SW480 (cell line): ENCODE measurements around the gene DPM2.

ENCODE experiments used
- DNase-seq: peaks from one replicate; pipeline ENCODE4 v3.0.0-alpha.2; 2016; ENCODE audit warnings: low spot score

Gene DPM2

DNA sequence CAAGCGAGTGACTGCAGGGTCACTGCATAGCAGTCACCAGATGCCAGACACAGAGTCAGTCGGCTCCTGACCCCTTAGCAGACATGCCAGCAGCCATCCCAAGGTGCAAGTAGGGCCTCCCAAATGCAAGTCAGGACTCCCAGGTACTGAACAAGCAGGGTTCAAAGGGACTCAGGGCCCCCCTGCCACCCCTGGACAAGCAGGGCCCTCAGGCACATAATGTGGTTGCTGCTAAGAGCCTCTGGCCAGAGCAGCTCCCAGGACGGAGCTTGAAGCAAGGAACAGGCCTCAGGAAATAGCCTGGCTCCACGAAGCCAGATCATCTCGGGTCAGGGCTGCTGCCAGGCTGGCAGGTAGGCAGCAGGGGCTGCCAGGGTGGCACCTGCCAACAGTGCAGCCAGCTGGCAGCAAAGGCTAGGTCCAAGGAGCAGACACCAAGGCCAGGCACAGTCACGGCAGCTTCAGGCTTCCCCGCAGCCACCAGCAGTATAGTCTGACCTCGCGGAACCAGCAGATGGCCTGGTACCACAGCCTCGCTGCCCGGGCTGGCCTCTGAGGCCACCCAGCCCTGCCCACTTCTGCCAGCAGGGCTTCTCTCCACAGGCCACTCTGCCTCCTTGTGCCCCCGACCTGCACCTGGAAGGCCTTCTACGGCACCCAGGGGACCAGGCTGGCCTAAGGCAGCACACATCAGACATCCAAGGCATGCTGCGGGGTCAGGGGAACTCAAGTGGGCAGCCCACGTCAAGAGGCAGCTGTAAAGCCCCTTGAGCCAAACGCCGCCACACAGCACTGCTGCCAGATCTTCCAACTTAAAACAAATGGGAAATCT is 35.7 kb upstream of the DPM2 start:
- DNase-seq: no peak

- no peak for DNase-seq
Measured at GRCh38 chr9:127972236-127972871, 34.7 kb upstream of the DPM2 start.

DNA sequence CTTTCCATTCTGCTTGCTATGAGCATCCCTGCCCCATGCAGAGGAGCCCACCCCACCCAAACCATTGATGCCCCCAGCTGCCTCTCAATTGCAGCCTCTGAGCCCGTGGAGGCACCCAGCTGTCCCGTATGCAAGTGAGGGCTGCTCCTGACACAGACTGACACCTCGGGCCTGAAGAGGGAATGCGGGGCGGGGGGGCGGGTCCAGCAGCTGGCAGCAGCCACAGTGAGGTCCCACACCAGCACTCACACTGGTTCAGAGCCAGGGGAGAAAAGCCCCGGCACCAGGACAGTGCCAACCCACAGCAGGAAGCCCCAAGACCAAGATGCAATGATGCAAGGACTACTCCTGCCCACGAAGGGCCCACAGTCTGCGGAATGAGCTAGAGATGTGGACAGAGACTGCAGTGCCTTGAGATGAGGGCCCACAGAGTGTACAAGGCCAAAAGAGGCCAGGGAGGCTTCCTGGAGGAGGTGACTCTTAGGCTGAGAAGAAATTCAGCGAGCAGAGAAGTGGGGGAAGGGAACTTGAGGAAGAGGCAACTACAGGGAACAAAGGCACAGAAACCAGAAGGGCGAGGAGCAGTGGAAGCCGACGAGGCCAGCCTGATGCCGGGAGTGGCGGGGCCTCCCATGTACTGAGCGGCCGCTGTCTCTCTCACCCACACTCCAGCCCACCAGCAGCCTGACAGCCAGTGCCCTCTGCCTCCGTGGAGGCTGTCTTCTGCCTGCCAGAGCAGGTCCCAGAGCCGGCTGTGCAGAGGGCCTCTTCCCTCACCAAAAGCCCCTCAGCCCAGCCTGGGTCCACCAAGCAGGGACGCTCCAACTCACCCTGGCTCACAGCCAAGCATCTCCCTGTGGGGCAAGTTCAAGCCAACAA is 33.9 kb upstream of the DPM2 start:
- no peak for DNase-seq

DNA sequence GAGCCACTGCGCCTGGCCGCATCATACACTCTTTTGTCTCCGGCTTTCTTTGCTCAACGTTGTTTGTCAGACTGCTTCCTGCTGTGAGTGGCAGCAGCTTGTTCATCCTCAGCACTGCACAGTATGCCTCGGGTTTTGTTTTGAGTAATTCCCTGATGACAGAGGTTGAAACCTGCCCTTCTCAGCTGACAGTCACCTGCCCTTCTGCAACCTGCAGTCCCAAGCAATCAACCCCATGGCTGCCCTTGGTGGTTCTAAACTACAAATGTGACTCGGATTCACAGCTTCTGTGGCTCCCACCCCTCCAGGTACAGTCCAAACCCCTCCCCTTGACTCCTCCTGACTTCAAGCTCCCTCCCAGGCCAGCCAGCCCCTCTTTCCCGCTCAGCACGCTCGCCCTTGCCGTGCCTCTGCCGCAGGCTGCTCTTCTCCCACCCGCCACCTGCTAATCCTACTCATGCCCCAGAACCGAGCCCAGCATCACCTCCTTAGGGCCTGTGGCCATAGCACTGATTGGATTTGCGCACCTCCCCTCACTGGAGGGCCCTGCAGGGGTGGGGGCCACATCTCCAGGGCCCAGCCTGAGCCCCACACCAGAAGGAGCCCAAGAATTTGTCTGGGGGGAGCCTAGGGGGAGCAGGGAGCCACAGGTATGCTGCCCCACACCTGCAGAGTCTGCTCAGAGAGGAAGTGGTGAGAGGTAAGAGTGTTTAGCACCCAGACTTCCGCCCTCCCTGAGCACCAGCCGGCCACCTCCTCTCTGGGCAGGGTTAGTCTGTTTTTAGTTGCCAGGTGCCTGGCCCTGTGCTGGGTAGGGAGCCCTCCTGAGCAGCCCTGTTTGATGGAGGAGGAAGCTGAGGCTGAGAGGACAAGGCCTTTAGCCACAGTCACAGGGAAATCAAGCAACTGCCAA is 33.0 kb upstream of the DPM2 start:
- DNase-seq: peak; percentile 74

GRCh38 chr9:127968700-127969383 is 31.2 kb upstream of the DPM2 start:
- peak; percentile 51 for DNase-seq

DNA sequence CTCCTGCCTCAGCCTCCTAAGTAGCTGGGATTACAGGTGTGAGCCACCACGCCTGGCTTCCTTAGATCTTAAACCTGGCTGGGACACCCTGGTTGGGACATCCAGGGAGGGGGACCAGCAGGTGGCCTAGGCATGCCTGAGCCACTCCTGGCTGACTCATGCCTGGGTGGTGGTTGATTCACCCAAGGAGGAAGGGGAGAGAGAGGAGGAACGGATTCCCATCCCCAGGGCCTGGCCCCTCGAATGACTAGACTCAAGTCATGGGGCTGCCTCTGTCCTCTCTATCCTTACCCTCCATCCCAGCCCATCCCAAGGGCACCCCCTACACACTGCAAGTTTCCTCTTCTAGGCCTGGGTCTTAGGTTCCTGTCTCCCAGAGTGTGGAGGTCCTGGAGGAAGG is 30.4 kb upstream of the DPM2 start:
- DNase-seq: peak; percentile 78

- DNase-seq: no peak
Measured at GRCh38 chr9:127967151-127967809, 29.6 kb upstream of the DPM2 start.

DNA sequence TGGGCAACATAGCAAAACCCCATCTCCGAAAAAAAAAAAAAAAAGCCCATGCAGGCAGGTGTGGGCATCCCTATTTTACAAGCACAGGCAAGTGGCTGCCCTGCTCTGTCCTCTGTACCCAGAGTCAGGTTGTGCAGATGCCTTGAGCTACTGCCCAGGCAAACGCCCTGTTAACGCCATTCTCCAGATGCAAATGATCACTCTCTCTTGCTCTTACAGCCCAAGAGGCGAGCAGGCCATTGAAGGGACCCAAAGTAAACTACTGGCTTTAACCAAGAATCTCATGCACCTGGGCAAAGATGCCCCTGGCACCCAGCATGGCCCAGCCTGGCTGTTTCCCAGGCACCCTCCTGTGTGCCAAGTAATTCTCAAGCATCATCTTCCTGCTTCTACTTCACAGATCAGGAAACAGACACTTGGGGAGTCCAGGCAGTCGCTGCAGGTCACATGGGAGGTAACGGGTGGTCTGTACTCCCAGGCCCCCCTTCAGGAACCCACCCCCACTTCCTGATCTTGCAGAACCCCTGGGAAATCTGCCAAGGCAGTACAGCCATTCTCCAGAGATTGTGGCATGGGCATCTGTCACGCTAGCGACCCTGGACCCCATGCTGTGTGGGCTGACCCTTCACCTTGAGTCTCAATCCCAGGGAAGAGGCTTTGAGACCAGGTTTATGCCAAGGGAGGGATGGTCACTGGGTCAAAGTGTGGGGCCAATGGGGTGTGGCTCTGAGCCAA is 28.9 kb upstream of the DPM2 start:
- DNase-seq: no peak

DNA sequence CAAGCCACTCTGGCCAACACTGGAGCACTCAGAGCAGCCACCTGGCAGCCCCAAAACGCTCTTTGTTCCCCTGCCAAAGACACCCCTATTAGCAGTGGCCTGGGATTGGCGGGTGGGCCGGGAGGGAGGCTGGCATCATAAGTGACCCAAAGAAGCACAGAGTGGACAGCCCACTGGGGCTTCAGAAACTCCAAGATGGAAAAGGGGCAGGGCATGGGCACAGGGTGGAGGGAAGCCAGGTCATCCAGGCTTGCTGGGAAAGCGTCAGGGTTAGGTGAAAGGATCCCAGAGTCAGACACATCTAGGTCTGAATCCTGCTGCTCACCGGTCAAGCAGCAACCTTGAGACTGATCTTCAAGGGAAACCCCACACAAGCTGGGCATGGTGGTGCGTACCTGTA is 28.3 kb upstream of the DPM2 start:
- DNase-seq: no peak

DNA sequence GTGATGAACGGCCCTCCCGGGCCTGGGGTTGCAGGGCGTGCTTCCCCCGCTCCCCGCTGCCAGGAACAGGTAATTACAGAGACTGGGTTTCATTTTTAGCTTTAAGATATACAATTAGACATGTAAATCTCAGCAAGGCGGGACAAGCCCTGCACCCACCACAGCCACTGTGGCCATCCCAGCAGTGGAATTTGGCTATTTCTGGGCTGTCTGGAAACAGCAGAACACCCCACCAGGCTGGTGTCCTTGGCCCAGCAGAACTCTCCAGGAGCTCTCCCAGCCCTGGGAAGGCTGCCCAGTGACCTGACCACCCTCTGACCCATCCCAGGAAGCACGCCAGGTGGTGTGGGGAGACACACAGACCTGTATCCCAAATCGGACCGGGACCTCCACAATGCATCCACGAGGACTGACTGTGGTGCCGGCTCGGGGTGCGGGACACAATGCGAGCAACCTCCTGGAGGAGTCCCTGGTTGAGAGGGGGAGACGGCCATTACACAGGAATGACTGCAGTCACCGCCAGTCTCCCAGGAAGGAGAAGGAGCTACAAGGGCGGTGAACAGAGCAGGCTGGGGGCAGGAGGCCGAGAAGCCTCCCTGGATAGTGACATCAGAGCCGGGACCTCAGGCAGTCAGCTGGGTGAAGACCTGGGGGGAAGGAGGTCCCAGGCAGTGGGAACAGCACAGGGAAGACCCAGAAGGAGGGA is 25.9 kb upstream of the DPM2 start:
- DNase-seq: no peak

GRCh38 chr9:127963041-127963358 is 25.3 kb upstream of the DPM2 start:
- no peak for DNase-seq

GRCh38 chr9:127962278-127962677 is 24.6 kb upstream of the DPM2 start:
- DNase-seq: no peak

DNA sequence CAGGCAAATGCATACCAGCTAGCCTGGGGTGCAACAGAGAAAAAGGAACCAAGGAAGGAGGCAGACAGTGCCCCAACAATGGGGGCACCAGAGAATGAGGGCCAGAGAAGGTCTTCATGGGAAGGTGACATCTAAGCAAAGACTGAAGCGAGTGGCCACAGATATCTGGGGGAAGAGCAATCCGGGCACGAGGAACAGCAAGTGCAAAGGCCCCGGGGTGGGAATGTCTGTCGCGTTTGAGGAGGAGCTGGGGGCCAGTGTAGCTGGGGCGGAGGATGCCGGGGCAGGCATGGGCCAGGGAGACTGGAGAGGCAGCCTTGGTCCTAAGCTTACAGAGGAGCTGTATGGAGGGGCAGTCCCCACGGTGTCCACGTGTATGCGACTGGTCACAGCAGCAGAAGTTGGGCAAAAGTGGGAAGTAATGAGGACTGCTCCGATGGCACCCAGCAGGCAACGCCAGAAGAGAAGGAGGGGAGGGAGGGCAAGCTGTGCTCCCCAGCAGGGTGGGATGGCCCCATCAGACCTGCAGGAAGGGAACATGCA is 24.0 kb upstream of the DPM2 start:
- no peak for DNase-seq

DNA sequence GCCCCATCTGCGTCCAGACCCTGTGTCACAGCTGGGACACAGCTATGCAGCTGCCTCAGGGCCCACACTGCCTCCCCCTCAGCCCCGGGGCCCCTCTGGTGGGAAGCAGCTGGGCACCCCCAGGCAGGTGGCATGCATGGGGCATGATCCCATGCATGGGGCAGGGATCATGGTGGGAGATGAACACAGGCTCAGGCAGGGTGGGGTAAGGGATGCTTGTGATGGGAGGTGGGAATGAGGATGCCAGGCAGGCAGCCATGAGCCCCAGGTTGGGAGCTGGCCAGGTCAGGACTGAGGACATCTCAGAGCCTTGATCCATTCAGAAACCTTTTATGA is 23.5 kb upstream of the DPM2 start:
- no peak for DNase-seq

DNA sequence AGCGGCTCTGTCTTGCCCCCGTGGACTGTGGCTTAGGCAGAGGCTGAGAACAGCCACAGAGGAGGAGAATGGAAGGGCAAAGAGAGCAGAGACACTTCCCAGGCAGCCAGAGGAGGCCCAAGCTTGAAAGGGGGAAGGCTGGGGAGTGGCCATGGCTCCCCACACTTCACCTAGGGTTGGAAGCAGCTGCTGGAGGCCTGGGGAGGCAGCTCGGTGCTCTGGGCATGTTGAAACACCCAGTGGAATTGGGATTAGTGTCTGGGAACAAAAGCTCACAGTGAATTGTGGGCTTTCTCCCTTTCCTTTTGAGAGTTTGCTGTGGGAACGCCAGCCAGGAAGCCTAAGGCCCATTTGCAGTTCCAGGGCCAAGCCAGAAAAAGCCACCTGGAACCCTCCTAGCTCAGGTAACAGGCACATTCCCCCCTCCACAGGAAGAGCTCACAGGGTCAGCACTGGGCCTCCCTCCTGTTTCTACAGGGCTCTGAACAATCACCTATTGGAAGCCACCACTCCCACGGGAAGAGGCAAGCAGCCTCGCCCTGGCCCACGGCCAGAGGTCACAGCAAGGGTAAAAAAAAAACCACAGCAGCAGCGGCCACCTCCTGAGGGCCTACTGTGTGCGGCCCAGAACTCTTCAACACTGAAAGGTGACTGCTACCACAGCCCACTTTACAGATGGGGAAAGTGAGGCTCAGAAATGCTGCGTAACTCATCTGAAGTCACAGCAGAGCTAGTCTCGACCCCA is 22.9 kb upstream of the DPM2 start:
- DNase-seq: no peak

DNA sequence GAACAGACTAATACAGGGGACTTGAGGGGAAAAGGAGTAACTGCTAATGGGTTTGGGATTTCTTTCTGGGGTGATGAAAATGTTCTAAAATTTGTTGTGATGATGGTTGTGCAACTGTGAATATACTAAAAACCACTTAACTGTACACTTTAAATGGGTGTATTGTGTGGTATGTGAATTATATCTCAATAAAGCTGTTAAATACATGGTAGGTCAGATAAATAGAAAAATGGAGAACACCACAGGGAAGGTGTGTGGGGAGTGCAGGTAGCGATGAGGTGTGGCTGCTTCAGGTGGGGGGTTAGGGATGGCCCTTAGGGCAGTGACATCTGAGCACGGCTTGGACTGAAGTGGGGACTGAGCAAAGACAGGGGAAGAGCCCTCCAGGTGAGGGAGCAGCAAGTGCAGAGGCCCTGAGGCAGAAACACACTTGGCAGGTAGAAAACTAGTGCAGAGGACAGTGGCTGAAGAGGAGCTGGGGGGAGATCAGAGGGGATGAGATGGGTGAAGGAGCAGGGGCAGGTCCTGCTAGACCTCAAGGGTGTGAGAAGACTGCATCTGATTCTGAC is 22.3 kb upstream of the DPM2 start:
- DNase-seq: no peak

DNA sequence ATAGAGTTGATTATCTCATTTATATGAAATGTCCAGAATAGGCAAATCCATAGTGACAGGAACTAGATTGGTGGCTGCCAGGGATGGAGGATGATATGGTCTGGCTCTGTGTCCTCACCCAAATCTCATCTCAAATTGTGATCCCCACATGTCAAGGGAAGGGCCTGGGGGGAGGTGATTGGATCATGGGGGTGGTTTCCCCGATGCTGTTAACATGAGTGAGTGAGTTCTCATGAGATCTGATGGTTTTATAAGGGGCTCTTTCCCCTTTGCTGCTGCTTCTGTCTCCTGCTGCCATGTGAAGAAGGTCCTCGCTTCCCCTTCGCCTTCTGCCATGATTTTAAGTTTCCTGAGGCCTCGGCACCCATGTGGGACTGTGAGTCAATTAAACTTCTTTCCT is 21.7 kb upstream of the DPM2 start:
- DNase-seq: no peak

- no peak for DNase-seq
Measured at GRCh38 chr9:127958728-127959127, 21.1 kb upstream of the DPM2 start.
